NCI-H187 treated with DMSO at 0.1 percent for 48 hours (cell line): ENCODE data around the gene ERG28.

ENCODE experiments used
- DNase-seq: peaks from one replicate; lab custom pipeline; 2025; lab: John Stamatoyannopoulos, UW

Gene ERG28

DNA sequence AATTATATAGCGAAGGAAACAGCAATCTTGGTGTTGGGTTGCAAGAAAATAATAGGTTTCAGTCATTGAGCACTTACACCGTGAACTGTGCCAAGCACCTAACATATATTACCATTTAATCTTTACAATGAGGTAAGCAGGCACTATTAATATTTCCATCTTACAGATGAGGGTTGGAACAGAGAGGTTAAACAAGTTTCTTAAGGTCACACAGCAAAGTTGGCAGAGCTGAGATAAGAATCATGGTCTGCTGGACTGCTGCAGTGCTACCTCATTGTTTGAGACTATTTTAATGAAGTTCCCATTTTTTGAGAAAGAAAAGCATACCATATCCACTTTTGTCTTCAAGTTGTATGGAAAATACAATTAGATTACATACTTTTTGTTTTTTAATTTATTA lies 1.7 kb downstream of the ERG28 start:
- no peak for DNase-seq

DNA sequence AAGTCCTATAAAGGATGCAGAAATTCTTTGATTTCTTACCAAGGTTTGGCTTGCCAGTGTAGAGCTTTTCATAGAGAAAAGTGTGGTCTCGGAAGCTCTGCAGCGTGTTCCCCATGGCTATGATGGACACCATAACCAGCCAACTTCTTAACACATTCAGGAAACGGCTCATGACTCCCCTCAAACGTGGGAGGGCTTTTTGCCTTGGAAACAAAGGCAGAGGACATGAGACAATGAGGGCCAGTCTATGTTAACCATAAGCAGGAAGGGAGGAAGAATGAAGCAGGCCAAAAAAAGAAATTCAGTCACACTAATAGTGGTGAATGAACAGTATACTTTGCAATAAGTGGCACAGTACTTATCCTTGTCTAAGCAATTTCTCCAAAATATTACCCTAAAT lies 3.3 kb downstream of the ERG28 start:
- no peak for DNase-seq

DNA sequence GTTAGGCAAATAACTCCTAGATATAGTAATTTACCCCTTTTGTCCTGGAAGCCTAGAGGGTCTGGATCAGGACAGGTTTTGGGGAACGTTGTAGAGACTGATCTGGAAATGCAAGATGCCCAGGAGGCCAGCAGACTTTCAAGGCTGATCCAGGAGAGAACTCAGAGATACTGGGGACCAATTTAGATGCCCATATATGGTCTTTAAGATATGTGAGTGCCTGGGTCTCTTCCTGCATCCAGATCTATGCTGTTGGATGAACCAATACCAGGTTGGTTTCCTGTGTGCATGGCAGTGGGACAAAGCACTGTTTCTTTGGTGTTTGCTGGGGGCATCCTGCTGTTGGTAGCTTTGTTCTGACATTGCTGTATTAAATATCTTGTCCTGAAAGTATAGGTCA lies 5.4 kb downstream of the ERG28 start:
- DNase-seq: no peak

DNA sequence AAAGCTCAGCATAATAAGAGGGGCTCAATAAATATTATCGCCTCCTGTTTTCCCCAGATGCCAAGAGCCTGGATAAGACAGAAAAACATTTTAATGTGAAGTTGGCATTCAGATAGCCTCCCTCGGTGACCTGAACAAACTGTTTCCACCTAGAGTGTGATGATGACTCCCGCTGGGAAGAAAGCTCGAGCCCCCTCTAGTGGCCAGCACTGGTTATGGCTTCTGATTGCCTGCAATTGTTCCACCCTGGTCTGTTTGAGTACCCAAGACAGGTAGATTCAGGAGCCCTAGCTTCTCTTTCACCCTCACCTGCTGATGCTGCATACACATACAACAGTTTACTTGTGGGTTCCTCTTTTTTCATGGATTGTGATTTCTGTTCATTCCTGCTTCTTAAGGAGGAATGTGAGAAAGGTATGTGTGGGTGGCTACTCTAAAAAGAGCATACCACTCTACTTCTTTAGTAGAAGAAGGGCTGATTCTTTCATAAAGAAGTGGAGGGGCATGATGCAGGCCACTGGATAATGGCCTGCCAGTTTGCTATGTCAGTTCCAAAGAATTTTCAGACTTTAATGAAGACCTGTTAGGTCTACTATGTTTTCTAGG lies 6.4 kb downstream of the ERG28 start:
- DNase-seq: peak; percentile 6

DNA sequence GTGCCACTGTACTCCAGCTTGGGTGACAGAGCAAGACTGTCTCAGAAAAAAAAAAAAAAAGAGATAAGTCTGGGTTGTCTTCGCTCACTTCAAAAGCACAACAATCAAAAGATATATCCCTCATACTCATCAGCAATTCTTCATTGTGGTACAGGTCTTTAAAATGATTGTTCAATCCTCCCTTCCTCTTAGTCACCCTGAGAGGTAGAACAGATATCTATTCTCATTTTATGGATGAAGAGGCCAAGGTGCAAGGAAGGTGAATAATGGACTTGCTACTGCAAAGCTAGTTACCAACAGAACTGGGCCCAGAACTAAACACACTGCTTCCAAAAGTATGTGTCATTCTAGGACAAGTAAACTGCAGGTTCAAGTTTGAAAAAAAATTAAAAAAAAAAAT lies 7.1 kb downstream of the ERG28 start:
- no peak for DNase-seq

DNA sequence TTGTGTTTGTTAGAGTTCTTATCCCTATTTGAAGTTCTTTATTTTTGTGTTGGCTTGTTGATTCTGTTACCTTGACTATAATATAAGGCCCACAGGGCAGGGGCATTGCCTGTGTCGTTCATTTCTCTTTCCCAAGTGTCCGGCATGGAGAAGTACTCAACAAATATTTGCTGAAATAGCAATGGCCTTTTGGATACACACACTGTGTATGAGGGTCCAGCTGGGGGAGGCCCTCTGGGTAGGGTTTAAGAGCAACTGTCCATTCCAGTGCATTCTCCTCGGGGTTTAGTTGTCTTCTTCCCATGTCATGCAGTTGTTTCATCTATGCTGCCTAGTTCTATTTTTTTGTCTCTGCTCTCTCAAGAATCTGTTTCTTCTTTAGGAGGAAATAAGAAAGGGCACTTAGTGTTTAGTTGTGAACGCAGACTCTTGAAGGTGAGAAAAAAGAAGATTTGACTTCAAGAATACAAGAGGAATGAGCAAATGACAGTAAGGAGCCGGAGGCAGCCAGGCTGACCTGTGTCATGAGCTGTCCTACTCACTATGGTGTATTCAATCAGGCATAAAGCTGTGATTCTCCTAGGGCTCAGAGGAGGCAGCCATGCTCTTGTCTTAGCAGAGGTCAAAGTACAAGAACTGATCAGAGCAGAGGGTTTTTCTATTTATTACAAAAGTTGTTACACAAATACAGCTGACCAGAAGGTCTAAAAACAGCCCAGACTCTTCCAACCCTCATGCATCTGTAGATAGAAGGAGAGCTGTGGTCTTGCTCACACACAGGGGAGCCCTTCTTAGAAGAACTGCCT lies 10.2 kb downstream of the ERG28 start:
- no peak for DNase-seq

DNA sequence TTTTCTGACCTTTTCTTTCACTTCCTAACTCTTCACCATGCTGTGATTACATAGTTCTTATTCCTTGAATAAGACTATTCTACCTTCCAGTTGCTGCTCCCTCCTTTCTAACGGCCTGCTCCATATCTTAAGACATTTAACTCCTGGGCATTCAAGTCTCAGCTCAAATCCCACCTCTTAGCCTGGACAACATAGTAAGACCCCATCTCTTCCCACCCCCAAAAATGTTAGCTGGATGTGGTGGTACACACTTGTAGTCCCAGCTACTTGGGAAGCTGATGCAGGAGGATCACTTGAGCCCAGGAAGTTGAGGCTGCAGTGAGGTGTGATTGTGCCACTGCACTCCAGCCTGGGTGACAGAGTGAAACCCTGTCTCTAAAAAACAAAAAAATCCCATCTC lies 10.9 kb downstream of the ERG28 start:
- DNase-seq: no peak

DNA sequence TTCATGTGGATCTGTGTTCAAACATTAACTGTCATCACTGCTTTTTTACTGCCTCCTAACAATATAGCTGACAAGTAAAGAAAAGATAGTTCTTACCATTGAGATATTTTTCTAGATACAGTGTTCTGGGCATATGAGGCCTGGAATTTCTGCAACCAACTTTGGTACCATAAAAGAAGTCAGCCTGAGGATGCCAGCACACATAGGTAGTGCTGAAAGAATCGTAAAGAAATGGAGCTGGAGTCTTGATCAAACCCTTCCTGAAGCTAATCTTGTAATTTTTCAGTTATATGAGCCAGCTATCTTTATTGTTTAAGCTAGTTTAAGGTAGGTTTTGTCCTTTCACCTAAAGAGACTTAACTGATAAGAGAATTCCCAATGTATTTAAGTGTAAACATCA lies 11.3 kb downstream of the ERG28 start:
- DNase-seq: no peak

DNA sequence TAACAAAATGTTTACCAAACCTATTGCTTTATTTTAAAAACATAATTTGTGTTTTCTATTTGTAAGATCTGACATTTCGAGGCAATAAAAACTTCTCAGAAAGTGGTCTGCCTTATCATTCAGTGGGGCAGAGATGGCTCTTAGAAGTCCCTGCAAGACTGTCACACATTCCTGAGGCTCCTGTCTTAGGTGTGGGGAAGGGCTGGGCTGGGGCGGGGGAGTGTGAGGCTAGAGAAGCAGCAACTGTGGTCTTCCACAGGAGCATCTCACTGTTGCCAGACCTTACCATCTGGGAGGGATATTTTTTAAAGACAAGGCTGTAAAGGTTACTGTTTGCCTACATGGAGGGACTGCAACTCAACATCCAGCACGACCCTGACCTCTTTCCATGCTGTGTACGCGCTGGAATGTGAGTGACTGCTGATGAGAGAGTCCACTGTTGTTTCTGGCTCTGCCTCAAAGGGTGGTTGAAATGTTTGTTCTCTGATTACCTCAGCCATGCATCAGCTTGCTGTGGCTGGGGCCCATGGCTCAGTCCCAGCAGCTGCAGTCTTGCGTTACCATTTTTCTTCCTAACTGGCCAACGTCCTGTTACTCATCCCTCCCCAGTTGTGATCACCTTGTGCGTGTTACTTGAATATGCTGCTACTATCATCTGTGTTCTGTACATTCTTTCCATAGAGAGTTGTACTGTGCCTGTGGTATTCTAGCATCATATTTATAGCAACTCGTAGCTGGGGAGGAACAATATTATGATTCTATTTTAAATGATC lies 12.4 kb downstream of the ERG28 start:
- no peak for DNase-seq

DNA sequence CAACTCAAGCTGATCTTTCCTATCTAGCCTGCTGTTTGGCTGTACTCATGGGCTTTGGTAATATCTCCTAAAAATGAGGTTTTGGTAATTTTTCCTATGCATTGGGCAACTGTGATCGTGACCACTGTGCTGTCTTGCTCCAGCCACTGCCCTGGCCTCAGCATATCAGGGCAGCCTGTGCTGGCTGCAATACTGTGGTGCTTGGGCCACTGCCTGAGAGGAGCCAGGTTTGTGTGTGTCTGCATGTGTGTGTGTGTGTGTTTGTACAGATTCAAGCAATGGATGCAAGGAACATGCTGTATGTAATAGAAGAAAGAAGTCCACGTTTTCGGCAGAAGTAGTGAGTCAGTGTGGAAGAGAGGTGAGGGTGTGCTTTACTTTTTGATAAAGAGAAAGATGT lies 13.0 kb downstream of the ERG28 start:
- no peak for DNase-seq

DNA sequence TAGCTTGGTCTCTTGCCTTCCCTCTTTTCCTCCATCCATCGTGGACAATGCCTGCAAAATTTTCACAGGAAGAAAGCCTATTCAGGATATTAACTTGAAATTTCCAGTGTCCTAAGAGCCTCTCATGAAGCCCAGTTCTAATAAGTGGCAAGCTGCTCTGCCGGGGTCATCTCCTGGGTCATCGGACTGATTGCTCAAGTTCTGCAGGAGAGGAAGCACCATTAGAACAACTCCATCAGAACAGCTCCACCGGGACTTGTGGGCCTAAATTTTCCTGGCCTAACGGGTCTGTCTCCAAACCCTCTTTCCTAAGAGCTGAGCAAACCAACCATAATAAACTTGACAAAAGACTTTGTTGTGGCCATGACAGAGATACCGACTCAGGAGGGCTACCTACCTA lies 13.9 kb downstream of the ERG28 start:
- no peak for DNase-seq

DNA sequence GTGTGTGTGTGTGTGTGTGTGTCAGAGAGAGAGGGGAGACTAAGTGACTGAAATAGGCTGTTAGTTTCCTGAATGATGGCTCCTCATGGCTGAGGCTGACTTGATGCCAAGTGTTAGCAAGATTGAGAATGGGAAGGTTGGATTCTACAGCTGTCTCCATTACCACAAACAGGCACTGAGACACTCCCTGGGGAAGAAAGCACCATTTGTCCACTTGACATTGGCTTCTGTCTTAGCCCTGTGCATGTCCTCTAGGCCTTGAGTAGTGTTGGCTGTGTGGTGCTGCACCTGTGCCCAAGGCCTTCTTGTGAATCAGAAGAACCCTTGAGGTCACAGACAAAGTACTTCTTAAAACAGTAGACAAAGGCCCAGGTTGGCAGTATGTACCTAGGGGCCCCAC lies 15.6 kb downstream of the ERG28 start:
- peak; percentile 88 for DNase-seq

DNA sequence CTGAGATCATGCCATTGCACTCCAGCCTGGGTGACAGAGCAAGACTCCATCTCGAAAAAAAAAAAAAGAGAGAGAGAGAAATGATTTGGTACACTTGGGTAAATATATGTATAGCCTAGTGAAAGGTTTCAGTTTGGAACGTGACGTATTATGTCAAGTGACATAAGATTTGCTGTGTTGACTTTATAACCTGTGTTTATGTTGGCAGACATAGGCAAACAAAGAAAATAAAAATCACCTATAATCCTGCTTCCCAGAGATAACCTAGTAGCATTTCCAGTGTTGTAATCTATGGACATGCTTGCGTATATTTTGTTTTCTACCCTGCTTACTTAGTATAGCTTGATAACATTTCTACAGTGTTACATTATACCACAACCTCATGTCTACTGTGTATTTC lies 16.7 kb downstream of the ERG28 start:
- no peak for DNase-seq

DNA sequence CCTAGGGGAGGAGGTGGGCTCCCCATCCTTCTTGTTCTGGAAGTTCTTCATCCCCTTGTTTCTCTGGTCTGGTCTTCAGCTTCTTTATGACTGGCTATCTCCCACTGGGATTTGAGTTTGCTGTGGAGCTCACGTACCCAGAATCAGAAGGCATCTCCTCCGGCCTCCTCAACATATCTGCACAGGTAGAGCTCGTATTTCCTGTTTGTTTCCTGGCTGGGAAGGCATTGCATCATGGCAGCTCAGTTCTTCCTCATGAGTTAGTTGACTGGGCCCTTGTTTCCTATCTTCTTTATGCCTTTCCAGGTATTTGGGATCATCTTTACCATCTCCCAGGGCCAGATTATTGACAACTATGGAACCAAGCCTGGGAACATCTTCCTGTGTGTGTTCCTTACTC lies 19.8 kb downstream of the ERG28 start:
- DNase-seq: no peak

DNA sequence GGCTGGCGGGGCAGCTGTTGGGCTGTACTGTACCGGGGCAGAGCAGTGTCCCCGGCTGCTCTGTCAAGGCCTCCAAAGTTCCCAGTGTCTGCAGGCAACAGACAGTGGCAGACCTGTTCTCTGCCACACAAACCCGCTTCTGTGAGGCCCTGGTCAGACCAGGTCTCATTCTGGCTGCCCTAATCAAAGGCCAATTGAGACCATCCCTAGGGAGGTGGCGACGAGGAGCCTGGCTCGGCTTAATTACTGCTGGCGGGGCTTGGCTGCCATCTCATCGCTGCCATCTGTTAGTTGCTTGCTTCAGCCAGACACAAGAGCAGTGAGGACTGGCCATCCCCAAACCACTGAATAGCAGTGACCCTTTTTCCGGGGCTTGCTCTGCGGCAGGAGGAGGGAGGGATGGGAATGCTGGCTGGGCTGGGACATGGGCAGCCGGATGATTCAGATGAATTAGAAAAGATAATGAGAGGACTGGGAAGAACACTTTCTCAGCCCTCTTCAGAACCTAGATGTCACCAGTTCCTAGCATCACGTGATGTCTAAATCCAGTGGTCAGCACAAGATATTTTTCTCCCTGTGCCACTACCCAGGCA lies 24.5 kb downstream of the ERG28 start:
- no peak for DNase-seq

DNA sequence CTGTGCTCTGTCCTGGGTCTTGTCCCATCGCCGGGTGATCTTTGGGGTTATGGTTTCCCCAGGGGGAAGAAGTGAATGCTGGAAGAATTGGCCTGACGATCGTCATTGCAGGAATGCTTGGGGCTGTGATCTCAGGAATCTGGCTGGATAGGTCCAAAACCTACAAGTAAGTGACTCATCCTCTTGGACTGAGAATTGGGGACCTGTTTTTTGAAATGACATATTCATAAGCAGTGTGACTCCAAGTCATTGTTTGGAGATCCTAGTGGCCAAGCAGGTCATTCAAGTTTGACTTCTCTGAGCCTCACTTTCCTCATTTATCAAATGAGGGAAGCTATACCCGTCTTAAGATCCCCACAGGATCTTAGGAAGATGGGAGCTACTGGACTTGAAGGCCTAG lies 25.8 kb downstream of the ERG28 start:
- no peak for DNase-seq

DNA sequence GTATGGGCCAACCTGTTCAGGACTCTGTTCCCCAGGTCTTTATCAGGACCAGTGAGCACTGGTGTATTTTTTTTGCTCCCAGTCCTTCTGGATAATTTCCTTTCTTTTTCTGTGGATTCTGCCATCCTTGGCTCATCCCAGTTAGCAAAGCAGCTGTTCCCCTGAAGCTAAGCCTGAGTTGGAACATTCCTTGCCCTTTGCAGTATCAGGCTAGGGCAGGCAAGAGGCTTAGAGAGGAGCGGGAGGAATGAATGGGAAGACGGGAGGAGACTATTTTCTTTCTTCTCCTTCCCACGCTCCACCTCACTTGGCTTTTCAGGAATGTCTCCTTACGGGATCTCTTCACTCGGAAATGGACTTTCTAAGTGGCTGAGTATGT lies 29.2 kb downstream of the ERG28 start:
- DNase-seq: no peak

DNA sequence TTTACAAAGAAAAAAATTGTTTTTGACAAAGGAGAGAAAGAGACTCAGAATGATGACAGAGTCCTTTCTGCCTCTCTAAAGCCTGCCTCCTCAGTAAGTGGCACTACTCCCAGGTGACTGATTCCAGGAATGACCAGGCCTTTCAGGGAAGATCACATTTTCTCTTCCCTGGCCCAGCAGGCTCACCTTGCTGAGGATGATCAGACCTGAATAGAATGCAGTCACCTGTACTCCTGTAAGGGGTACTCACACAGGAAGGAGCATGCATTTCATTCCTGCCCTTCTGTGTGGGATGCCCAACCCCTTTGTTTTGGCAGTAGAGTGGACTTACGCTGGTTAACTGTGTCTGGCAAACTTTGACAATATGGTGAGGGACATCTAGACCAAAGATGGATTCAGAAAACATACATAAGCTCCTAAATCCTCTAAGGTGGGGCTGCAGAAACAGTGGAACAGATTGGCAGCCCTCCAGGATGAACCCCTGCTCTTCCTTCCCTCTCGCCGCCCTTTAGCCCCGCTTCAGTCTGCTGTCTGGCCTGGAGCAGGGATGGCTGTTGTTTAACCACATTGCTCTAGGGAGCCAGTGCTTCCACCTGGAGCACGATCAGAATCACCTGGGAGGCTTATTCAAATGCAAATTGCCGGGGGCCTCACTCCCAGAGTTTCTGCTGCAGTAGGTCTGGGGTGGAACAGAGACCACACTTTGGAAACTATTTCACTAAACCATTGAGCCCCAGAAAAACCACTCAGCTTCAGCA lies 29.8 kb downstream of the ERG28 start:
- no peak for DNase-seq

DNA sequence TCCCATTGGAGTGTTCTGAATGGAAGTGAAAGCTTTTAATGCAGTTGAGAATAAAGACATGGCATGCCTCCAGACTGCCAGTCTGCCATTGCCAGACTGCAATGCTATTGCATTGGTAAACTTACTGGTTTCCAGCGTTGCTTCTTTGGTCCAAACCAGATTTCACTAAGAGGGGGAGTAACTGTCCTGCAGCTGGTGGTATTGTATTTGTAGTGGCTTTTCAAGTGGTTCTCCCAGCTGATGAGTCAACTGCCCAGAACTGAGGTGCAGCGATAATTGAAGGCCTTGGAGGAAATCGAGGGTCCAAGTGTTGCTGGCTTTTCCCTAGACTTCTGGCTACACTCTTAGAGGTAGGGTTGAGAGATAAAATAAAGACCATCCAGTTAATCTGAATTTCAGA lies 31.9 kb downstream of the ERG28 start:
- peak; percentile 14 for DNase-seq

DNA sequence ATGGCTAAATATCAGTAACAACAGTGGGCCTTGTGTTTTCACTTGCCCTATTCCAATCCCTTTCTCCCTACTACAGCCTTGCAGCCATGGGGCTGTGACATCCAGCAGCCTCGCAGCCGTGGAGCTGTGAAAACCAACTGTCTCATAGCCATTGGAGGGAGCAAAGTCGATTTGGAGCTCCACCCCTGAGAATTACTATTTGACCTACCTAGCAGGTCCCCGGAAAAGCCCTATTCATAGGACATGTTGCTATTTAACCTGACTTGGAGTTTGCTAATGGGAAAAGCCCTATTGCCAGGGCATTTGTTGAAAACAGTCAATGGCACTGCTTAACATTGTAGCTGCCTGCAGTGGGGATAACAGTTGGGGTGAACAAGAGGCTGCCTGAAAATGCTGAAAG lies 33.3 kb downstream of the ERG28 start:
- no peak for DNase-seq

DNA sequence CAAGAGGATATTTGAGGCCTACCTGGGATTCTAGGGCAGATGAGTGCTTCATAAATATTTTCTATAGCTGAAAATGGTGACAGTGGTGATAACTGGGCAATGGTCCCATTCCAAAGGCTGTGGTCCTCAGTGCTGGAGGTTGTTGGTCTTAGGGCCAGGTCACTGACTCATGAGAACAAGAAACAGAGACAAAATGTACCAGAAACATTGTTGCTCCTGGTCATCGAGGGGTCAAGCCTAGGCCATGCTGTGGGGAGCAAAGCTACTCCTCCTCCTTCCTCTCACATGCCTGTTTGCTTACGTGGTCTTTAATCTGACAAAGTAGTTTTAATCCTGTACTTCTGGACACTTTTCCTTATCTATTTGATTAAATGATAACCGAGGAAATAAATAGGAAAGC lies 33.8 kb downstream of the ERG28 start:
- no peak for DNase-seq

DNA sequence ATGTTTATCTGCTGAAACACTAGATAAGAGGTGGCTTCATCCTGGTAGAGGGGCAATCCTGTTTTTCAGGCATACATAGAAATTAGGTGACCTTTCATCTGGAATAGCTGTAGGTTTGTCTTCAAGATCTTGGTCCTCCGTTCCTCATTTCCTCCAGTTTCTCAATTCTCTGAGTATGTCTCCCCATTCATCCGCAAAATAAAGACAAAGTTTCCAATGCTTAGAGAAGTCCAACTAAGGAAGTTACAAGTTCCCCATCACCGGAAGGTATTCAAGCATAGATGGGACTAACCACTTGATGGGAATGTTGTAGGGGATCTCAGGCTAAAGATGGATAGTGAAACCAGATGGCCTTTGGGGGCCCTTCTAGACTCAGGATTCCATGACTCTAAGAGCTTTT lies 34.3 kb downstream of the ERG28 start:
- no peak for DNase-seq
